Stomach smooth muscle (tissue), 2 donors: ENCODE data around the gene ZNF486.
"Not testable (repeated sequence)": the region's sequence is repeated elsewhere in the genome, so short reads cannot be mapped to it uniquely, and the experiment has no call there.

Experiments
- H3K27ac ChIP-seq: one replicate; pipeline ENCODE4 v1.7.0; 2013; ENCODE audit warnings: mild to moderate bottlenecking, low read length, inconsistent platforms
- H3K27me3 ChIP-seq, 2 donors: one replicate each; pipeline ENCODE4 v1.7.0; 2013; ENCODE audit warnings: low read length in 2 of 2; ENCODE audit not compliant: insufficient read depth in 2 of 2, control insufficient read depth in 1 of 2
- H3K36me3 ChIP-seq, 2 donors: one replicate each; pipeline ENCODE4 v1.7.0; 2013; ENCODE audit warnings: low read length in 2 of 2; ENCODE audit not compliant: control insufficient read depth in 2 of 2, insufficient read depth in 2 of 2
- H3K4me1 ChIP-seq: one replicate; pipeline ENCODE4 v1.7.0; 2013; ENCODE audit warnings: low read length; ENCODE audit not compliant: control insufficient read depth, insufficient read depth
- H3K4me3 ChIP-seq, 2 donors: one replicate each; pipeline ENCODE4 v1.7.0; 2013; ENCODE audit warnings: low read length in 2 of 2
- H3K9ac ChIP-seq, 2 donors: one replicate each; pipeline ENCODE4 v1.7.0; 2013; ENCODE audit warnings: low read length in 2 of 2, mild to moderate bottlenecking in 1 of 2
- H3K9me3 ChIP-seq, 2 donors: one replicate each; pipeline ENCODE4 v1.7.0; 2013; ENCODE audit warnings: low read length in 2 of 2; ENCODE audit not compliant: control insufficient read depth in 2 of 2
- donor health status: healthy.
- donor health status: Pancreatic carcinoma.

Gene ZNF486

DNA sequence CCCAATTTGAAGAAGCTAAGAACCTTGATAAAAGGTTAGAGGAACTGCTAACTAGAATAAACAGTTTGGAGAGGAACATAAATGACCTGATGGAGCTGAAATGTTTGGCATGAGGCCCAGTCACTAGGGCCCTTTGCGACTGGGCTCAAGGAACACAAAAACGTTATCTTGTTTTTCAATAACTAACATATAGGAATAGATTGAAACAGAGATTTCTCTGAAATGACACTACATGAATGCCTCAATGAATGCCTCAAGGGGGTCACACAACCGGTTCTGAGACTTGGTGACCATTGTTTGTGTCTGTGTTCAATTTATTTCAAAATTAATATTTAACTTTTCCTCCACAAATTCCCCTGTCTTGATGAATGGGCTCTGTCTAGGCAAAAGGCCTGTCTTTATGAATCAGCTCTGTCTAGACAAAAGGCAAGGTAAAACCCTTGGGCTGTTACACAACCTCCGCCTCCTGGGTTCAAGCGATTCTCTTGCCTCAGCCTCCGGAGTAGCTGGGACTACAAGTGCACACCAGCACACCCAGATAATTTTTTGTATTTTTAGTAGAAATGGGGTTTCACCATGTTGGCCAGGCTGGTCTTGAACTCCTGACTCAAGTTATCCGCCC is 932 bp upstream of the ZNF486 start:
- no peak overlapping the region for H3K4me3 ChIP-seq
- H3K27me3 ChIP-seq = no peaks in the 10 kb centered on the region
- no peak overlapping the region for H3K27ac ChIP-seq
- no peaks in the 10 kb centered on the region for H3K36me3 ChIP-seq
- H3K4me1 ChIP-seq = peaks cover 7% of the 10 kb centered on the region
- no peak overlapping the region for H3K9ac ChIP-seq
- no peaks in the 10 kb centered on the region for H3K9me3 ChIP-seq

DNA sequence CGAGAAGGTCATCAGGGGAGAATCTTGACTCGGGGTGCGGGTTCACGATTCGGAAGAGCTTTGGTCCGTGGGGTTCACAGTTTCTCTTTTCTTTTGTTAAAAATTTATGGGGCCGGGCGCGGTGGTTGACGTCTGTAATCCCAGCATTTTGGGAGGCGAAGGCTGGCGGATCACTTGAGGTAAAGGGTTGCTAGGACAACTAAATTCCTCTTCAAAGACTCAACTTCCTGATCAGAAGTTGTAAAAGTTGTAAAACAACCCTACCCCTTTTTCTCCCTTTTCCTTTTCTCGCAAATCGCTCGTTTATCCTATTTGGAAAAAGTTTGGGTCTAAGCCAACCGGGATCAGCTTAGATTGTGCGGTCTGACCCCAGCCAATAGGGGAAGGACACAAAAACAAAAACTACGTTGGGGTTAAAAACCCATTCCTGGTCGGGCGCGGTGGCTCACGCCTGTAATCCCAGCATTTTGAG is 673 bp downstream of the ZNF486 start:
- Histone ChIP-seq H3K9ac (peak overlapping the region; percentile 61 to 81), H3K4me3 (peak overlapping the region; percentile 76 to 97)

GRCh38 chr19:20171285-20171684 is 4.3 kb downstream of the ZNF486 start:
- Histone ChIP-seq H3K36me3 (no peaks in the 10 kb centered on the region), H3K27ac (no peak overlapping the region), H3K9ac (no peak overlapping the region), H3K27me3 (no peaks in the 10 kb centered on the region), H3K9me3 (no peaks in the 10 kb centered on the region), H3K4me1 (peaks cover 7% of the 10 kb centered on the region), H3K4me3 (no peak overlapping the region)

More for the DNA sequence above, 673 bp downstream of the ZNF486 start:
- no peaks in the 10 kb centered on the region for H3K27me3 ChIP-seq
- H3K27ac ChIP-seq = no peak overlapping the region
- H3K9me3 ChIP-seq = no peaks in the 10 kb centered on the region
- no peaks in the 10 kb centered on the region for H3K36me3 ChIP-seq
- peaks cover 7% of the 10 kb centered on the region for H3K4me1 ChIP-seq

DNA sequence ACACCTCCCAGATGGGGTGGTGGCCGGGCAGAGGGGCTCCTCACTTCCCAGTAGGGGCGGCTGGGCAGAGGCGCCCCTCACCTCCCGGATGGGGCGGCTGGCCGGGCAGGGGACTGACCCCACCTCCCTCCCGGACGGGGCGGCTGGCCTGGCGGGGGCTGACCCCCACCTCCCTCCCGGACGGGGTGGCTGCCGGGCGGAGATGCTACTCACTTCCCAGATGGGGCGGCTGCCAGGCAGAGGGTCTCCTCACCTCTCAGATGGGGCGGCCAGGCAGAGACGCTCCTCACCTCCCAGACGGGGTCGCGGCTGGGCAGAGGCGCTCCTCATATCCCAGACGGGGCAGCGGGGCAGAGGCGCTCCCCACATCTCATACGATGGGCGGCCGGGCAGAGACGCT is 8.8 kb downstream of the ZNF486 start:
- H3K9me3 ChIP-seq, H3K9ac ChIP-seq, H3K4me3 ChIP-seq, H3K4me1 ChIP-seq, H3K36me3 ChIP-seq, H3K27ac ChIP-seq, H3K27me3 ChIP-seq: not testable (repeated sequence)

- not testable (repeated sequence) for H3K27me3 ChIP-seq, H3K9me3 ChIP-seq, H3K4me3 ChIP-seq, H3K4me1 ChIP-seq, H3K27ac ChIP-seq, H3K9ac ChIP-seq, H3K36me3 ChIP-seq
Observed at GRCh38 chr19:20179956-20180355, 12.9 kb downstream of the ZNF486 start.

DNA sequence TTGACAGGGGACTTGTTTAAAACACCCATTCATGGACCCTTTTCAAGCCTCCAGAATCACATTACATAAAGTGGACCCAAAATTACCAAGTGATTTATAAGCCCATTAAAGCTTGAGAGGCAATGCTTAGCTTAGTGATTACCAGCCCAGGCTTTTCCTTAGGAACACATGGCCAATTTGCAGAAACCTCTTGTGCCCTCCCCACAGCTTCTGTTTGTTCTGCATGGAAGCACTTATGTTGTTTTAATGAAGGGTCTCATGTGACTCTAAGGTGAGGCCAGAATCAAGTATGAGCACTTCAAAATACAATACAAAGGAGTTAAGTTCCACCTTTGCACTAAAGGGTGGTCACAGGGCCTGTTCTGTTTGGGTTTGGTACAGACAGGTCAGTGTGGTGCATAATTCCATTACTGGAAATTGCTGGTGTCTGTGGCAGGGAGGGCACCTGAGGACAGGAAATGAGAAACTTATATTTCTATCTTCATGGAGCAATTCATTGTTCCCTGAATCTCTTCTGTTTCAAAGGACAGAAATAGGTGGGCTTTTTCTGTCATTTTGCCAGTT is 15.3 kb downstream of the ZNF486 start:
- Histone ChIP-seq H3K9me3 (no peaks in the 10 kb centered on the region), H3K27me3 (no peaks in the 10 kb centered on the region), H3K27ac (no peak overlapping the region), H3K4me3 (no peak overlapping the region), H3K4me1 (no peaks in the 10 kb centered on the region), H3K36me3 (no peaks in the 10 kb centered on the region), H3K9ac (no peak overlapping the region)

DNA sequence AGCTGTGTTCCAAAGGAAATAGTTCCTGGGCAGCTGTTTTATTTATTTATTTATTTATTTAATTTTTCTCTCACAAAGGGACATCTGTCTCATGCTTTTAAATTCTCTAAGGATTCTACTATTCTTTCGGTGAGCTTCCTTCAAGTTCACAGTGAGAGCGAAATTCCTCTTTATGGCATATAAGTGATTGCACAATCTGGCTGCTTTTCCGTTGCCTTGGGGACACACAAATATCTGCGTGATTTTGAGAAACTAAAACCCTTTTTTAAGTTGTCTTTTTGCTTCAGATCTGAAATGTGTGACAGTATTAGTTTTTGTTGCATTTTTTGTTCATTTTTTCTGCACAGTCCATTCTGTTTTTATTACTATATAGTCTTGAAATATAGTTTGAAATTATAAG is 19.2 kb downstream of the ZNF486 start:
- H3K27ac ChIP-seq = no peak overlapping the region

GRCh38 chr19:20197747-20198146 is 30.7 kb downstream of the ZNF486 start:
- no peak overlapping the region for H3K4me3 ChIP-seq
- no peaks in the 10 kb centered on the region for H3K9me3 ChIP-seq
- peaks cover 0 to 6% of the 10 kb centered on the region in 2 donors for H3K36me3 ChIP-seq
- no peaks in the 10 kb centered on the region for H3K27me3 ChIP-seq
- no peak overlapping the region for H3K9ac ChIP-seq
- no peaks in the 10 kb centered on the region for H3K4me1 ChIP-seq
- H3K27ac ChIP-seq = no peak overlapping the region

More for the DNA sequence above, 19.2 kb downstream of the ZNF486 start:
- H3K9me3 ChIP-seq = no peaks in the 10 kb centered on the region
- peaks cover 0 to 5% of the 10 kb centered on the region in 2 donors for H3K36me3 ChIP-seq
- no peaks in the 10 kb centered on the region for H3K4me1 ChIP-seq
- H3K4me3 ChIP-seq = no peak overlapping the region
- H3K9ac ChIP-seq = no peak overlapping the region
- no peaks in the 10 kb centered on the region for H3K27me3 ChIP-seq

GRCh38 chr19:20209051-20209450 is 42.0 kb downstream of the ZNF486 start:
- Histone ChIP-seq H3K4me3 (no peak overlapping the region), H3K27ac (no peak overlapping the region), H3K9ac (no peak overlapping the region), H3K36me3 (no peaks in the 10 kb centered on the region), H3K27me3 (no peaks in the 10 kb centered on the region), H3K9me3 (no peaks in the 10 kb centered on the region), H3K4me1 (no peaks in the 10 kb centered on the region)

DNA sequence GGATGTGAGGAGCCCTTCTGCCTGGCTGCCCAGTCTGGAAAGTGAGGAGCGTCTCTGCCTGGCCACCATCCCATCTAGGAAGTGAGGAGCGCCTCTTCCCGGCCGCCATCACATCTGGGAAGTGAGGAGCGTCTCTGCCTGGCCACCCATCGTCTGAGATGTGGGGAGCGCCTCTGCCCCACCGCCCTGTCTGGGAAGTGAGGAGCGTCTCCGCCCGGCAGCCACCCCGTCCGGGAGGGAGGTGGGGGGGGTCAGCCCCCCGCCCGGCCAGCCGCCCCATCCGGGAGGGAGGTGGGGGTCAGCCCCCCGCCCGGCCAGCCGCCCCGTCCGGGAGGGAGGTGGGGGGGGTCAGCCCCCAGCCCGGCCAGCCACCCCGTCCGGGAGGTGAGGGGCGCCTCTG is 47.4 kb downstream of the ZNF486 start:
- H3K9me3 ChIP-seq, H3K4me1 ChIP-seq: not testable (repeated sequence)

DNA sequence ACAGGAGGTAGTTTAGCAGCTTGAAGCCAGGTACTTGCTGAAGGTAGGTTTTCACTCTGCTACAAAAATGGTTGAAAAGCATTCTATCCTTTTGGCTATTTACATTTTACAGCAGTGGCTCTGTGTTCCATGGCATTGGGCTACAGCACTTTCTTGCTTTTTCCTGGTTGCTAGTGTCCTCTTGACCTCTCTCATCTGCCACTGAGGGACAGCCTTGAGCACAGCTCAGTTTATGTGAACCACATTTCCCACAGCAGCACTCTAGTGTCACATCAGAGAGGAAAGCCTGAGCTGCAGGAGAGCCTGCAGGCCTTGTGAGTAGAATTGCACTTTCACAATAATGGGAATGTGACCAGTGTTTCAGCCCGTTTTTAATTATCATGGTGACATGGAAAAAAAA is 54.6 kb downstream of the ZNF486 start:
- H3K9ac ChIP-seq, H3K27me3 ChIP-seq, H3K4me1 ChIP-seq, H3K27ac ChIP-seq, H3K4me3 ChIP-seq, H3K9me3 ChIP-seq, H3K36me3 ChIP-seq: not testable (repeated sequence)

More for the DNA sequence above, 47.4 kb downstream of the ZNF486 start:
- not testable (repeated sequence) for H3K27me3 ChIP-seq, H3K4me3 ChIP-seq, H3K27ac ChIP-seq, H3K36me3 ChIP-seq, H3K9ac ChIP-seq
